GM19099 (cell line): ENCODE data around the gene ATXN10.

Source experiments
- POLR2A ChIP-seq: IDR thresholded peaks from 3 replicates; pipeline ENCODE4 v1.6.1; 2011; ENCODE audit warnings: low read depth; ENCODE audit not compliant: insufficient read length; ENCODE audit errors: extremely low read depth

The ATXN10 gene

DNA sequence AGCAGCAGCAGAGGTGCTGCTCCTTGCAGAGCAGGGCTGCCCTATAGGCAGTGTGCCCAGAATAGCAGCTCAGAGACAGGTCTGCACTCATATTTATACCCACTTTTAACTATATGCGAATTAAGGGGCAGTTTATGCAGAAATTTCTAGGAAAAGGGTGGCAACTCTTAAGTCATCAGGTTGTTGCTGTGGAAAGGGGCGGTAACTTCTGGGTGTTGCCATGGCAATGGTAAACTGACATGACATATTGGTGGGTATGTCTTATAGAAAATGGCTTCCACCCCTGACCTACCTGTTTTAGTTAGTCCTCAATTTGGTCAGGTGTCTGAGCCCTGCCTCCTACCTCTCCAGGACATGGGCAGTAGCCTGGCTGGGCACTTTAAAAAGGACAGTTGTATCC, 122.3 kb downstream of the ATXN10 start:
- TF ChIP-seq POLR2A, result no peak

DNA sequence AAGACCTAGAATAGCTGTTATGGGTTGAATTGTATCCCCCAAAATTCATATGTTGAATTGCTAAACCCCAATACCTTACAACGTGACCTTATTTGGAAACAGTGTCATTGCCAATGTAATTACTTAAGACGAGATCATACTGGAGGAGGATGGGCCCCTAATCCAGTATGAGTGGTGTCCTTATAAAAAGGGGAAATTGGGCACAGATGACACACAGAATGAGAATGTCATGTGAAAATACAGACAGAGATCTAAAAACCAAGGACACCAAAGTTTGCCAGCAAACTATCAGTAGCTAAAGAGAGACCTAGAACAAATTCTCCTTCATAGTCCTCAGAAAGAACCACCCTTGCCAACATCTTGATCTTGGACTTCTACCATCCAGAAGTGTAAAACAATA, 127.7 kb downstream of the ATXN10 start:
- TF ChIP-seq POLR2A, result no peak

DNA sequence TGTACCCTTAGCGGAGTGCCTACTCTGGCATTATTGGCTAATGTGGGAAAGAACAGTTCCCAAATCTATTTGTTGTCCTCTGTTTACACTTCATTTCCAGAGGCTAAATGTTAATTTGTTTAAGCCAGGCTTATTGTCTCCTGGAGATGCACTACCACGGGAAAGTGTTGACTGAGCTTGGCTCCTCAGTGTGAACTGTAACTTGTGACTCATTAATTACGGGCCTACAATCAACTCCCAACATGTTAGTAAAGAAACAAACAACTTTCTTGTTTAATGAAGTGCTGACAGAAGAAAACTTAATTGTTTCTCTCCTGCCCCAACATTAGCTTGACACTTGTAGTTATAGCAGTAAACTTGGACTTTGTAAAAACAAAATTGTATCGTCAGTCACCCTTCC, 130.4 kb downstream of the ATXN10 start:
- no peak for TF ChIP-seq POLR2A

DNA sequence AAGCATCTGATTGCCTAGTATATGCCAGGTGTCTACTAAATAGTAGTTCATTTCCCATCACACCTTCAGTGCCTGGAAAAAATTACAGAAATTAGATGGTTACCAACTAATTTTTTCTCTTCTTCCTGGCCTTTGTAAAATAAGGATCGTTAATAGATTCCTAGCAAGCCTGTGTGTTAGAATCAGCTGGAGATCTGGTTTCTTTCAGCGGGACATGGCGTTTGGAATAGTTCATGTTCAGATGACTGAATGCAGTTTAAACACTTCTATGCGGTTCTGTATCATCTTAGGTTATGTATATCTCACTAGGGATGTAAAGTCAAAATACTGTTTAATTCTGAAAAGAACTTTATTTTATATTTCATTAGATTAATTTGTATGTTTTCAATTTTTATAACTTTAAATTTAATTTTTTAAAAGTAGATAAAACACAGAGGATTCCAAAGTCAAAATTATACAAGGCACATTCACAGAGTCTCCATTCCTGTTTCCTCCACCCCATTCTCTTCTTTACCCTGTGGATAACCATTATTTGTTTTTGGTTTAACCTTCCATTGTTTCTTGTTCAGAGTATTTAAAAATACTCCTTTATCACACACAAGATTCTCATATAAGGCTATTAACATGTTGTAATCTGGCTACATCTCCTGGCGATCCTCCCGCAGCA, 132.8 kb downstream of the ATXN10 start:
- TF ChIP-seq POLR2A, result no peak

GRCh38 chr22:45804986-45805325, 133.3 kb downstream of the ATXN10 start:
- no peak for TF ChIP-seq POLR2A

DNA sequence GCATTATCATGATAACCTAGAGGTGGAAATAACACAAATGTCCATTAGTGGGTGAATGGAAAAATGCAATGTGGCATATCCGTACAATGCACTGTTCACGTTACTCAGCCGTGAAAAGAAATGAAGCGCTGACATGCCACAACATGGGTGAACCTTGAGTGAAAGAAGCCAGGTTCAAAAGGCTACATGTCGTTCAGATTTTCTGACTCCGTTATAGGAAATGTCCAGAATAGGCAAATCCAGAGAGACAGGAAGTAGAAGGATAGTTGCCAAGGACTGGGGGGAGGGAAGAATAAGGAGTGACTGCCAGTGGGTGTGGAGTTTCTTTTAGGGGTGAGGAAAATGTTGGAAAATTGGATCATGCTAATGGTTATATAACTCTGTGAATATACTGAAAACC, 133.8 kb downstream of the ATXN10 start:
- TF ChIP-seq POLR2A, result no peak

- no peak for TF ChIP-seq POLR2A
Observed at GRCh38 chr22:45807156-45807915, 135.7 kb downstream of the ATXN10 start.

- TF ChIP-seq POLR2A, result no peak
Observed at GRCh38 chr22:45812910-45813309, 141.3 kb downstream of the ATXN10 start.

- TF ChIP-seq POLR2A, result no peak
Observed at GRCh38 chr22:45814198-45814597, 142.6 kb downstream of the ATXN10 start.

GRCh38 chr22:45816776-45817175, 145.1 kb downstream of the ATXN10 start:
- TF ChIP-seq POLR2A, result no peak

GRCh38 chr22:45817745-45818423, 146.2 kb downstream of the ATXN10 start:
- no peak for TF ChIP-seq POLR2A

- TF ChIP-seq POLR2A, result no peak
Observed at GRCh38 chr22:45818424-45819085, 146.9 kb downstream of the ATXN10 start.

GRCh38 chr22:45819305-45819704, 147.7 kb downstream of the ATXN10 start:
- no peak for TF ChIP-seq POLR2A

DNA sequence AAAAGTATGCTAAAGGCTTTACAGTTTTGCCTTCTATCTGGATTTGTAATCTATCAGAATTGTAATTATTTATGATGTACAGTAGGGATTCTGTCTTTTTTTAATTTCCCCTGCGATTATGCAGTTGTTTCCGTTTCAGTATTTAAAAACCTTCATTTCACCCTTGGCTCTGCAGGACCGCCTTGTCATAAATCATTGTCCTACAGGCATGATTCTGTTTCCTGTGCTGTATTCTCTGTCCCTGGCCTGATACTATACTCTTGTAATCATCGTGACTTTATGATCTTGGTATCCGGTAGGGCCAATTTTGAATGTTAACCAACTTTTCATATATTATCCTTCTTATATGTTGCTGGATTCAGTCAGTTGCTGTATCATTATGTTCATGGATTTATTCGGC, 151.7 kb downstream of the ATXN10 start:
- TF ChIP-seq POLR2A, result no peak

- TF ChIP-seq POLR2A, result no peak
Observed at GRCh38 chr22:45826520-45826919, 154.9 kb downstream of the ATXN10 start.

- TF ChIP-seq POLR2A, result no peak
Observed at GRCh38 chr22:45828841-45829240, 157.2 kb downstream of the ATXN10 start.

- TF ChIP-seq POLR2A, result no peak
Observed at GRCh38 chr22:45830531-45831245, 159.1 kb downstream of the ATXN10 start.
